Measurements from ENCODE around the gene CYP3A5.
"Not testable (repeated sequence)": the region's sequence is repeated elsewhere in the genome, so short reads cannot be mapped to it uniquely, and the experiment has no call there.

Gene CYP3A5

DNA sequence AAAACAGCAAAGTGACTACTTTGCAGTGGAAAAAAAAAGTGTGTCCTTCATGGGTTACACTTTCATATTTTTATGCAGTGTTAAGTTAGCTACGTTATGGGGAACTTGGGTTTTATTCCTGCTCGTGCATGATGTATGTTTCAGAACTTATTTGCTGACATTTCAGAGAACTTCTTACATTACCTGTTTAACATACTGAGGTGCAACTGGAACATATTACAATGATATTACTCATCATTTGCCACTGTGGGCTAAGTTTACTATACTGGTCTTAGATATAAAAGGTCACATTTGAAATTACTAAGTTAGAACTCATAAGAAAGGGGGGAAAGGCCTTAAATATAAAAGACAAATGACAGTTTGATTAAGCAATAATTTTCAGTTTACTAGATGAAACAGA lies 42.4 kb downstream of the CYP3A5 start:
- not testable (repeated sequence) for DNase-seq

DNA sequence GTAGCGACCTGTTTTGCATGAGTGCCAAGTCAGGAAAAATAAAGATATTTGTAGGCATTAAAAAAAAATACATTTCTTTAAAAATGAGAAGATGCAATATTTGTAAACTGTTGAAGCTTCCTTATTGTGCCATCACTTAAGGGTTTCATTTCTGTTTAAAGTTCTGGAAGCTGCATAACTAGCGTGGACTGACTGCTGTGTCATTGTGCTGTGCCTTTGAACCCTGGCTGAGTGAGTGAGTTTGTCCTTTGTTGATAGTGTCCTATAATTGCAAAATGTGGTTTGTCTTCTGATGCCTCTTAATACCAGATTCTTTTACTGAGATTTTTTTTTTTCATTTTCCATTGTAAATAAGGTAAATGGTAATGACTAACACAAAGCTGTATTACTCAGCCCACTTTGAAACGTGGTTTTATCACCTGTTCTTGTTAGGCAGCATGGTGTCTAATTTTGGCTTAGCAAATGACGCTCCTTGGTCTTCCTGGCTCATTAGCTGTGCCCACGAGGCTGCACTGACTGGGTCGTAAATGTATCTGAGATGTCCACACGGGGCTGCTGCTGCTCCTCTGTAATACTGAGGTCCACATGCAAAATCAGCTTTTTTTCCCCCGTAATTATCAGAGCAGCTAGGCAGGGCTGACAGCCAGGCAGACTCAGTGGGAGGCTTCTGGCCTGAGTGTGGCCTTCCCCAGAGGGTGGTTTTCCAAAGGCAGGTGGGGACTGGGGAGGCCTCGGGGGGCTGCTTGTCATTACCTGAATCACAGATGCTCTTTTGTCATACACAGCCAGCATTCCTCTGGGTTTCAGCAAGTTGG lies 48.3 kb downstream of the CYP3A5 start:
- no peak for DNase-seq

DNA sequence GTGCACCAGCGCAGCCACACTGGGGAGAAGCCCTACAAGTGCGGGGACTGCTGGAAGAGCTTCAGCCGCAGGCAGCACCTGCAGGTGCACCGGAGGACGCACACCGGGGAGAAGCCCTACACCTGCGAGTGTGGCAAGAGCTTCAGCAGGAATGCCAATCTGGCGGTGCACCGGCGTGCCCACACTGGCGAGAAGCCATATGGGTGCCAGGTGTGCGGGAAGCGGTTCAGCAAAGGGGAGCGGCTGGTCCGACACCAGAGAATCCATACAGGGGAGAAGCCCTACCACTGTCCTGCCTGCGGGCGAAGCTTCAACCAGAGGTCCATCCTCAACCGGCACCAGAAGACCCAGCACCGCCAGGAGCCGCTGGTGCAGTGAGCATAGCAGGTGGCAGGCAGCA lies 50.2 kb downstream of the CYP3A5 start:
- DNase-seq = no peak

DNA sequence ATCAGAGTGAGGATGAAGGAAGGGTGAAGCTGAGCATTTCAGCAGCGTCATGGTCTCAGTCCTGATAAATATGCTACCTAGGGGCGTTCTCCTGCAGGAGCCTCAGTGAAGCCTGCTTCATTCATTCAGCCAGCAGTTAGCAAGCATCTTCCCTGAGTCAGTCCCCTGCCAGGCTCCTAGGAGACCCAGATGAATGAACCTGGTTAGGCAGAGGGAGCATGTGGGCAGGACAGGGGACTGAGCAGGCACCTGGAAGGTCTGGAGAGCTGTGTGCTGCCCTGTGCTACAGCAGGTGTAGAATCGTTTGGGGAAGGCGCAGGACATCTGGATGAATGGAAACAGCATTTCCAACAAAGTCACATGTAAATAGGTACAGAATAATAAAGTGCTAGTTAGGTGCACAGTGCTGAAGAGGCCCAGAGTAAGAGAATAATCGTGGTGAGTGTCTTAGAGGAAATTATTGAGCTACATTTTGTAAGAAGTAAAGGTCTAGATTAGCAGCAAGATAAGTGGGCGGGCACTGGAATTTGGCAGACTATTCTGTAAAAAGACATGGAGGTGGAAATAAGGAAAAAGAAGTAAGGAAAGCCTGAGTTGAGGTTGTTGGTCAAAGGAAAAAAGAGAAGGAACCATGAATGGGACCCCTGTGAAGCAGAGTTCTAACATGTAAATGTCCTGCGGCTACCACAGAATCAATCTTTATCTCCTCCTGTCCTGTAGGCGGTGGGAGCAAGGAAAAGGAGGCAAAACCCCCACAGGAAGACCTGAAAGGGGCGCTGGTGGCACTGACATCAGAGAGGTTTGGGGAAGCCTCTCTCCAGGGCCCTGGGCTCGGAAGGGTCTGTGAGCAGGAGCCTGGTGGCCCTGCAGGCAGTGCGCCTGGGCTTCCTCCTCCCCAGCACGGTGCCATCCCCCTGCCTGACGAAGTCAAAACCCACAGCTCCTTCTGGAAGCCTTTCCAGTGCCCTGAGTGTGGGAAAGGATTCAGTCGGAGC lies 51.0 kb downstream of the CYP3A5 start:
- no peak for DNase-seq

DNA sequence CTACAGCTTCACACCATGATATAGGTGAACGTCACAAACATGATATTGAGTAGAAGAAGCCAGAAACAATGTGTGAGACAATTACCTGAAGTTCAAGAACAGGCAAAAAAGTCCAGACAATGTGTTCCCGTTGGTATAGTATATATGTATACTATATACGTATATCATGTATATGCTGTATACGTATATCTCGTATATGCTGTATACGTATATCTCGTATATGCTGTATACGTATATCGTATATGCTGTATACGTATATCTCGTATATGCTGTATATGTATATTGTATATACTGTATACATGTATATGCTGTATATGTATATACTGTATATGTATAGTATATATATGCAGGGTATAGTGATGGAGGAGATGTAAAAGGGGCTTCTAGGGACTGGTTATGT lies 52.3 kb downstream of the CYP3A5 start:
- DNase-seq = no peak

DNA sequence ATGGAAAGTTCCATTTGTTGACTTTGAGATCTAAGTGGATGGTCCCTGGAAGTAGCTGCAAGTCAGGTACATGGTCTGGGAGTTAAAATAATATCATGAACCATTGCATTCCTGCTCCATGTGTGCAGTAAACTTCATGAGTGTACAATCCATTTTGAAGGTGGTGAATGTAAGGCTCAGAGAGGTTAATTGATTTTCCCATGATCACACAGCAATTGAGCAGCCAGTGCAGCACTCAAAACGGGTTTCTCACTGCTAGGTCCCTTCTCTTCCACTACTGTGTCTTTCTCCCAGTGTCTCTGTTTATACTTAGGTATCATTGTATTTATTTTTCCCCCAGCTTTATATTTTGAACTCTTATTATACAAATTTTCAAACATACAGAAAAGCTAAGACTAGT lies 53.1 kb downstream of the CYP3A5 start:
- DNase-seq = no peak

DNA sequence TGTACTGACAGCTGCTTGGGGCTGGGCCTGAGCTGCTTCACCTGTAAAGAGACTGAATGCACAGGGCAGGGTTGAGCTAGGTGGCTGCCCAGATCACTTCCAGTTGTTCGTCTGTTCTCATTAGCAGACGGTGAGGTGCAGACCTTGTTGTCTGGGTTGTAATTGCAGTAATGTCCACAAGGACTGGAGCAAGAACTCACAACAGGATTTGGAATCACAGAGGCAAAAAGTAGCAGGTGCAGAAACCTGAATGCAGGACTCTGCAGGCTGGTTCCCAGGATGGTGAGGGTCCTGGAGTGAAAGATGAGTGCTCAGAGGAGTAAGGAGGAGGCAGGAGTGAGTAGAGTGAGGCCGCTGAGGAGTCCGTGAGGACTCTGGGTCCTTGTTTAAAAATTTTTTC lies 53.8 kb downstream of the CYP3A5 start:
- no peak for DNase-seq

DNA sequence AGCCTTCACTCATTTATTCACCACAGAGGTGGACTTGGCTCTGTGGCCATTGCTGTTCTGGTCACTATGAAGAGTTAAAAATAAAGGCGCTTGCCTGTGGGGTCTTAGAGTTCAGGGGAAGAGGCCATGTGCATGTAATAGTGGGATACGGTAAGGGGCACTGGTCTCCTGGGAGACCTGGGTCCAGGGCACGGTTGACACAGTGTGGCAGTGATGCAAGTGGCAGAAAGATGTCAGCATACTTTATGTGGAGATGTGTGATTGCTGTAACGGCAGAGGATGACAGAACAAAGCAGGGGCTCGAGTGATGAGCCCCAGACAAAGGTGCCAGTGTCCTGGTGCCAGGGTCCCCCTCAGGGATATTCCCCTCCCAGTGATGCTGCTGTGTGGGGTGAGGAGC lies 54.5 kb downstream of the CYP3A5 start:
- DNase-seq = no peak

DNA sequence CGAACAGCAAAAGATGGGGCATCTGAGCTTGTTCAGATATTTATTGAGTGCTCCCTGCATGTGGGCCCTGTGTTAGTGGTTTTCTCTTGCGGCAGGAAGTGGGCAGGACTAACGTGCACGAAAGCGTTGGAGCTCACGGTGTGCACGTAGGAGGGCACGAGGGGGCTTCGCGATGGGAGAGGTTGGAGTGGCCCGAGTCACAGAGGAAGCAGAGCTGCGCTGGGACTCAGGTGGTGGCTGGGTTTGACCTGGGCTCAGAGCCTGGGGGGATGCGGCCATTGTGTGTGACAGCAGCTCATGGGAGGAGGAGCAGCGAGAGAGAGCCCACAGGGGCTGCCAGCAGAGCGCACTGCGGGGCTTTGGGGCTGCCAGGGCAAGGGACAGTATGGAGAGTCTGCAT lies 55.3 kb downstream of the CYP3A5 start:
- DNase-seq = peak; percentile 63

DNA sequence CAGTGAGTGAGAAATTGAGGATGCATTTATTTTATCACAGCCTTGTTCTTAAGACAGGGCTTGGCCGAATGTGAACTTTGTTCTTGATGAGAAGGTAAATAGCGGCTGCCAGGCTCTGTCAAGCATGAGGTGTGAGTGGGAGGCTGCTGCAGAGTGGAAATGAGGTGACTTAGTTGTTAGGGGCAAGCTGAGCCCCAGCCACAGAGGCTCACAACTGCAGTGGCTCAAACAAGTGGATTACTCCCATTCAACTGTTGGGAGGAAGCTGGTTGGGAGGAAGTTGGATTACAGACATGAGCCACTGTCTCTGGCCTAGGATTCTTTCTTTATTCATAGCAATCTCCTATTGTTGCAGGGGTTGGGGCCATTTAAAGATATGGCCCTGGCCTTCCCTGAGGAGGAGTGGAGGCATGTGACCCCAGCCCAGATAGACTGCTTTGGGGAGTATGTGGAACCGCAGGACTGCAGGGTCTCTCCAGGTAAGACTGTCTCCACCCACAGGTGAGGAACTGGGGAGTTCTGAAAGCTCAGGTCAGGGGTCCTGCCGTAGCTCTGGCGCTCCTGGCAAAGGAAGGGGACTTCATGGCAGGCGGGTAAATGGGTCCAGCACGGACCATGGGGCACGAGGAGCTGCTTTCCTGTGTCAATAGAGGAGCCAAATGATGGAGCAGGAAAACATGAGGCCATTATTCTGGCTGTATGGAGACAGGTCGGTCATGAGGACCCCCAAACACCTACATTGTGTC lies 55.9 kb downstream of the CYP3A5 start:
- DNase-seq = no peak

DNA sequence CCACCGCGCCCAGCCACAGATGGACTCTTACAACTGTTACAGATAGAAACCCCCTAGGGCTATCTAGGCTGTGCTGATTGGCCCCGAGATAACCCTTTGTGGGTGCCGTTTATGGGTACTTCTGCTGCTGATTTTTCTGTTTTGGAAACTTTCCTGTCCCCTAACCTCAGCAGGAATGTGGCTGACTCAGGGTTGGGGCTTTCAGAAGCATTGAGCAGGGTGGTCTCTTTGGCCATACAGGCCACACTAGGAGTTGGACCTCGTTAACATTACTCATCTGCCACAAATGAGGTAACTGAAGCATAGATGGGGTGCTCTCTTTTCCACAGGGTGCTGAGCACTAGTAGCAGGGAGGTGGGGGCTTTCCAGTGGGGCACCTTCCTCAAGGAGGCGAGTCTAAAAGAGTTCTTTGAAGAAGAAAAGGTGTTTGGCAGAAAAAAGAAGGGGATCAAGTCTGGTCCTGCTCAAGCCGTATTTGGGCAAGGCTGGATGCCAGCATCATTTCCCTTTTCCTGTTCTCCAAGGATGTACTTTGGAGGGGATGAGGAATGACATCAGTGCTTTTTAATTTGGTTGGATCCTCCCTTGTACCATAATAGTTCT lies 56.6 kb downstream of the CYP3A5 start:
- DNase-seq = no peak

DNA sequence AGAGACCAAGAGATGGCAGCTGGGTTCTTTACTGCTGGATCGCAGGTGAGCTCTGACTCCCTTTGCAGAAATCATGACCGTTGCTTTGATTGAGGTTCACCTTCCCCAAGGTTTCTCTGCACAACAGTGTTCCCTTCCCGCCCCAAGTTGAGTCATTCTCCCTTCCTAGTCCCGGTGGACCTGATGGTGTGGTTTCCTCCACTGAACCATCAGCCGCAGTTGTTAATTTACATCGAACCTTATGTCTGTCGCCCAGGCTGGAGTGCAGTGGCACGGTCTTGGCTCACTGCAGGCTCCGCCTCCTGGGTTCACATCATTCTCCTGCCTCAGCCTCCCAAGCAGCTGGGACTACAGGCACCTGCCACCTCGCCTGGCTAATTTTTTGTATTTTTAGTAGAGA lies 57.2 kb downstream of the CYP3A5 start:
- no peak for DNase-seq

DNA sequence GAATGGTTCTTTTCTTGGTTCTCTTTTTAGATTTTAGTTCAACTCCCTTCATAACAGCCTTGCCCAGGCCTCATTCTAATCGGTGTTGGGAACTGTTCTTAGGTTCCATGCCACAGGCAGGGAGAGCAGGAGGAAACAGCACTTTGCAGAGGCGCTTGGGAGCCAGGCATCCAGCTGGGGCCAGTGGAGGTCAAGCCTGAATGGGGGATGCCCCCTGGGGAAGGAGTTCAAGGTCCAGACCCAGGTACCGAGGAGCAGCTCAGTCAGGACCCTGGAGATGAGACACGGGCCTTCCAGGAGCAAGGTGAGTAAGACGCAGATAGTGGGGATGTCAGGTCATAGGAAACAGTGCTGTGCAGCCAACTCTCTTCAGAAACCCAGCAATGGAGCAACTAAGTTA lies 58.5 kb downstream of the CYP3A5 start:
- DNase-seq = no peak

DNA sequence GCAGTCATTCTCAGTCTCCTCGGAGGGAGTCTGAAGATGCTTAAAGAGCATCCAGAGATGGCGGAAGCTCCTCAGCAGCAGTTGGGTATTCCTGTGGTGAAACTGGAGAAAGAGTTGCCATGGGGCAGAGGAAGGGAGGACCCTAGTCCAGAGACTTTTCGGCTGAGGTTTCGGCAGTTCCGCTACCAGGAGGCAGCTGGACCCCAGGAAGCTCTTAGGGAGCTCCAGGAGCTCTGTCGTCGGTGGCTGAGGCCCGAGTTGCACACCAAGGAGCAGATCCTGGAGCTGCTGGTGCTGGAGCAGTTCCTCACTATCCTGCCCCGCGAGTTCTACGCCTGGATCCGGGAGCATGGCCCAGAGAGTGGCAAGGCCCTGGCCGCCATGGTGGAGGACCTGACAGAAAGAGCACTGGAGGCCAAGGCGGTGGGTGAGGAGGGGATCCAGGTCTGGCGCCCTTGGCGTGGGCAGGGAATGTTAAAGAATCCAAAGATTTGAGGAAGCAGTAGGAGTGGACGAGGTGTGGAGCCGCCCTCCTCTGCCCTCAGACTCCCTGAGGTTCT lies 60.1 kb downstream of the CYP3A5 start:
- DNase-seq = no peak

DNA sequence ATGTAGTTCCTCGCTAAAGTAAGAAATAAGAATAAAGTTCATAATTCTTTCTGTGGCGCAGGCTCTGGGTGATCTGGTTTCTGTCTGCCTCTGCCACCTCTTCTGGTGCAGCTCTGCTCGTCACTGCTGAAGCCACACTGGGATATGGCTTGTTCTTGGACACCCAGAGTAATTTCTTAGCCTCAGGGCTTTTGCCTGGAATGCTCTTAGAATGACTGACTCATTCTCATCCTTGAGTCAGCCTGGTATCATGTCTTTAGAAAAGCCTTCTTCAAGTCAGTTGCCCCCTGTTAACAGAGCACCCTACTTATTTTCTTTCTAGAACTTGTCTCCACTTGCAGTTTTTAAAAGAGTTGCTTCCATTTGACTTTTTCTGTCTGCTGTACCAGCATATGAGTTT lies 61.1 kb downstream of the CYP3A5 start:
- DNase-seq = no peak

DNA sequence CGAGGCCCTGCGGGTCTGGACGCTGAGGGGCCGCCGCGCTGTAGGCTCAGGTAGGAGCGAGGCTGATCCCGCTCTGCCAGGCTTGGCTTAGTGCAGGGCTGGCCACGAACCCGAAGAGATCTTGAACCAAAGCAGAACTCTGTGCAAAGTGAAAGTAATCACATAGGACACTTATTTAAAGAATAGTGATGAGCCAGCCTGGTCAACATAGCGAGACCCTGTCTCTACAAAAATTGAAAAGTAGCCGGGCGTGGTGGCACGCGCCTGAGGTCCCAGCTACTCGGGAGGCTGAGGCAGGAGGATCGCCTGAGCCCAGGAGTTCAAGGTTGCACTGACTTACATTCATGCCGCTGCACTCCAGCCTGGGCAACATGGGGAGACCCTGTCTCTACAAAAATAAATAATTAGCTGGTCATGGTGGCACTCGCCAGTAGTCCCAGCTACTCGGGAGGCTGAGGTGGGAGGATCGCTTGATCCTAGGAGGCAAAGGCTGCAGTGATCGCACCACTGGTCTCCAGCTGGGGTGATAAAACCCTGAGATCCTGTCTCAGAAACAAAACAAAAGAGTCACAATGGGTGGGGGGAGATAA lies 62.5 kb downstream of the CYP3A5 start:
- DNase-seq = no peak

DNA sequence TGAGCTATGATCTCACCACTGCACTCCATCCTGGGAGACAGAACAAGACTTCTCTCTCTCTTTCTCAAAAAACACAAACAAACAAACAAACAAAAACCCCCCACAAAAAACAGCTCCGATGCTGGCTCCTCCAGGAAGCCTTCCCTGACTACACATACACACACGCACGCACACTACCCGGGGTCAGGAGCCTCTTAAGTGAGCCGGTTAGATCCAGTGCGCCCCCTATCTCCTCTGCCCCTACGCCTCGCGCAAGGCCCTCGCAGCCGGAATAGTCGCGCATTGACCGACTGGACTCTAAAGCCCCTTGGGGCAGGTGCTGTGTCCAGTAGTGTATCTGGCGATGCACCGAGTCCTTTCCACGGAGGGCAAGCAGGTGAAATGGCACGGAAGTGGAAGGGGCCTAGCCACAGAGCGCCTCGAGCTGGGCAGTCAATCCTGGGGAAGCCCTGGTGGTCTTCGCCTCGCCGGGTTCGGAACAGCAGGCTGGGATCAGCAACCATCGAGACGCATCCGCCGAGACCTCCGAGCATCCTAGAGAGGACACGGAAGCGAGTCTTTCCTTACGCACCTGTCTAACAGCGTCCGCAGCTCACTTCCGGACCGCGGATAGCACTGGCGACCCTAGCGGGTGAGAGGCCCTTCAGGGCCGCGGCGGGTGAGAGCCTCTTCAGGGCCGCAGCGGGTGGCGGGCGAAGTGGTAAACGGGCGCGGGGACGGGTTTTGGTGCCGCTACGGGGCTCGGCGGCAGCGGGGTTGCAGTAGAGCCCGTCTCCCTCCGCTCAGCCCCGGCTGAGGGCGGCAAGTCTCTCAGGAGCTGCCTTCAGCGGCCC lies 63.2 kb downstream of the CYP3A5 start, which contains the start of gene ZSCAN25:
TSS of gene ZSCAN25 (plus strand) at position 588 of the 833 bp plus-strand sequence. CDS start 2,661 bp downstream, outside the sequence.
- peak; percentile 81 for DNase-seq

DNA sequence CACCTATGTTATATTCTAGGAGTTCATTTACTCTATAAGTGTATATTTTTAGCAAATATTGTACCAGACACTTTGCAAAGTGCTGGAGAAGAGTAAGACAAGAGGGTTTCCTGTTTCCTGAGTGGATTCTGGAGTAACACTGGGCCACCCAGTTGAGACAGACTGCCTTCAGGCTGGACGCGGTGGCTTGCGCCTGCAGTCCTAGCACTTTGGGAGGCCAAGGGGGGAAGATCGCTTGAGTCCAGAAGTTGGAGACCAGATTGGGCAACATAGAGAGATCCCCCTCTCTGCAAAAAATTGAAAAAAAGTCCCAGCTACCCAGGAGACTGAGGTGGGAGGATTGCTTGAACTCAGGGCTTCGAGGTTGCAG lies 63.8 kb downstream of the CYP3A5 start:
- no peak for DNase-seq

DNA sequence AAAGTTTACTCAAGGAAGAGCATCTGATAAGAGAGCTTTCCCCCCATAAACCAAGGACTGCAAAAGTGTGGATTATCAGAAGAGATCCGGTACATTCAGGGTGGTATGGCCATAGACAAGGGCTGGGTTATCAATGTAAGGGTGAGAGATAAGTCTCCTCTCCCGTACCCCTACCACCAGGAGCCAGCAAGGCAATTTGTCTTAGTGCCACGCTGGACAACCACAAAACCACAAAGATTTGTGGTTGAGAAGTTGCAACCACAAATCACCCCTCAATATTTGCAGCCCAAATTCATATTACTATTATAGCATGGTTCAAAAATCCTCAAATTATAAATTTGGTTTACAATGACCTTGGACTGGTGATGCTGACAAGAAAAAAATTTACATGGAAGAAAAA lies 65.3 kb downstream of the CYP3A5 start:
- no peak for DNase-seq

DNA sequence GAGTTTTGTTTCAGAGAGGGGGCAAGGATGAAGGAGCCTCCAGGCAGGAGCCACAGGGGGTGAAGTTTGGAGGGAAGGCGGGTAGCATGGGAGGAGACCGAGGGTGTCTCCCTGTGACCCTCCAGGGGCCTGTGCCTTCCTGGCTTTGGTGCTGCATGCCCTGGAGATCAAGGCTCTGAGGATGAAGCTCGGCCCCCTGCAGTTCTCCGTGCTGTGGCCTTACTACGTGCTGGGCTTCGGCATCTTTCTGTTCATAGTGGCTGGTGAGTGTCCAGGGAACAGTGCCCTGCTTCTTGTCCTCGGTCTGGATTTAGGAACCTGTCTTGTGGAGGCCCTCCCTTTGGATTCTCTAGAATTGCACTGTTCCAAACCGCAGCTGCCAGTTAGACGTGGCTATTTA lies 72.2 kb downstream of the CYP3A5 start:
- DNase-seq = no peak

DNA sequence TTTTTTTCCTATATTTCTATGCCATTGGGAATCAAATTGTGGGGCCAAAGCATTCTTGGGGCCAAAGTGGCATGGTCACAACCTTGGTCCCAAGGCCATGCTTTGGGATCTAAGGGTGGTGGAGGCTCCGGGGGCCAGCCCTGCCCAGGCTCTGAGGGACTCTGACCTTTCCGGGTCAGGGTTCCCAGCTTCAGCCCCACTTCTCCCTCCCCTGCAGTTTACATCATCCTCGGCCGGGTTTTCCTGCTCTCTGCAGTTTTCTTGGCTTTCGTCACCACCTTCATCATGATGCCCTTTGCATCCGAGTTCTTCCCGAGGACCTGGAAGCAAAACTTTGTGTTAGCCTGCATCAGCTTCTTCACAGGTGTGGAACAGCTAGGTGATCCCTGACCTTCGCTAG lies 73.3 kb downstream of the CYP3A5 start:
- no peak for DNase-seq
